Testis (tissue), 3 donors: ENCODE data around the gene KCNN4. TPM values are rescaled to one million over a fixed set of nuclear protein-coding genes. Genes with fewer than 3 reads are reported as not detected.

Experiments used
- DNase-seq: peaks from one replicate; pipeline ENCODE4 v3.0.0-alpha.2; 2019
- H3K27ac ChIP-seq, 2 donors: fragments of 200-600 bp; sonication (generic); one replicate each; pipeline ENCODE4 v1.5.1; 2019
- H3K27me3 ChIP-seq: fragments of 200-600 bp; sonication (generic); one replicate; pipeline ENCODE4 v1.5.1; 2019
- H3K36me3 ChIP-seq: fragments of 200-600 bp; sonication (generic); one replicate; pipeline ENCODE4 v1.5.1; 2017; ENCODE audit warnings: low read depth; ENCODE audit errors: missing control alignments
- H3K4me1 ChIP-seq: fragments of 200-600 bp; sonication (generic); one replicate; pipeline ENCODE4 v1.5.1; 2019
- H3K4me3 ChIP-seq, 2 donors: fragments of 200-600 bp; sonication (generic); one replicate each; pipeline ENCODE4 v1.5.1; 2017 to 2019
- H3K9me3 ChIP-seq: fragments of 200-600 bp; sonication (generic); one replicate; pipeline ENCODE4 v1.5.1; 2017
- POLR2A ChIP-seq: fragments of 450-650 bp; IDR thresholded peaks from one replicate; pipeline ENCODE4 v1.6.1; 2017; ENCODE audit warnings: antibody characterized with exemption, mild to moderate bottlenecking, moderate library complexity
- WGBS, 2 donors: methylation state at CpG; one replicate each; pipeline ENCODE4 v1.1.5; 2018; 5-methylcytosine and 5-hydroxymethylcytosine counted together
- intact Hi-C: fragments of 100-400 bp; cut with DNase I; formaldehyde crosslinking; loops from one replicate; pipeline ENCODE4 v1.15.1; 2023; ENCODE audit warnings: low total_unique reads
- polyA plus RNA-seq: library from polyadenylated mRNA; stranded (reverse); fragments of 350-450 nt; fragmentation: Illumina TruSeq; extraction: RNeasy Lipid Tissue Mini Kit (QIAGEN cat#74804); gene quantifications from one replicate; pipeline ENCODE4 v1.2.3, GENCODE V29; 2014; ENCODE audit warnings: low read depth, low replicate concordance; ENCODE audit not compliant: insufficient read depth
- total RNA-seq, 2 donors: library from RNA; depleted of rRNA; stranded (reverse); fragments of >200 nt; gene quantifications; one replicate each; pipeline ENCODE4 v1.2.3, GENCODE V29; 2016
- TF ChIP-seq, protein P1 (sequence below), 3 experiments: fragments of 450-650 bp in 2 of 3; fragments of 200-600 bp in 1 of 3; sonication (generic) in 1 of 3; IDR thresholded peaks; one replicate each; pipeline ENCODE4 v1.5.1; 2016 to 2019; ENCODE audit warnings: antibody characterized with exemption in 3 of 3, mild to moderate bottlenecking in 2 of 3, moderate library complexity in 1 of 3

The KCNN4 gene
- total and polyA plus RNA-seq, 3 donors from 2014 or later = 2.3 to 4.6 (median 4.1) TPM

DNA sequence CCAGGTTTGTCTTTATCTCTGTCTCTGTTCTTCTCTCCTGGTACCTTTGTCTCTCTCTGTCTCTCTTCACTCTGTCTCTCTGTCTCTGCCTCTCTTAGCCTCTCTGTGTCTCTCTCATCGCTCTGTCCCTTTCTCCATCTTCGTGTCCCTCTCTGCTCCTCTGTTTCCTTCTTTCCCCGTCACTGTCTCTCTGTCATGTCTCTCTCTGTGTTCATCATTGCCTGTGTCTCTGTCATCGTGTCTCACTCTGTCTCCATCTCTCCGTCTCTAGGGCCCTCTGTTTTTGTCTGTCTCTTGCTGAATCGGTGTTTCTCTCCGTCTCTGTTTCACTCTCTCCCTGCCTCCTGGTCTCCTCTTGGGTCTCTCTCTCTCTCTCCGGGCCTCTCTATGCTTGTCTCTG lies 2.9 kb upstream of the KCNN4 start:
- intact Hi-C loops = loop anchor here (5.0 kb wide), 1 partner anchor 36 kb away; no protein-coding TSS in a partner anchor
- Histone ChIP-seq H3K4me1 (no peaks in the 10 kb centered on the region), H3K27ac (no peak overlapping the region), H3K9me3 (no peaks in the 10 kb centered on the region), H3K27me3 (no peaks in the 10 kb centered on the region), H3K36me3 (no peaks in the 10 kb centered on the region), H3K4me3 (no peak overlapping the region)
- 87 to 89% methylated on average over 8 of the region's 8 CpGs for WGBS, 2 donors
- DNase-seq = no peak
- no peak for TF ChIP-seq POLR2A
- TF ChIP-seq, protein P1, sequence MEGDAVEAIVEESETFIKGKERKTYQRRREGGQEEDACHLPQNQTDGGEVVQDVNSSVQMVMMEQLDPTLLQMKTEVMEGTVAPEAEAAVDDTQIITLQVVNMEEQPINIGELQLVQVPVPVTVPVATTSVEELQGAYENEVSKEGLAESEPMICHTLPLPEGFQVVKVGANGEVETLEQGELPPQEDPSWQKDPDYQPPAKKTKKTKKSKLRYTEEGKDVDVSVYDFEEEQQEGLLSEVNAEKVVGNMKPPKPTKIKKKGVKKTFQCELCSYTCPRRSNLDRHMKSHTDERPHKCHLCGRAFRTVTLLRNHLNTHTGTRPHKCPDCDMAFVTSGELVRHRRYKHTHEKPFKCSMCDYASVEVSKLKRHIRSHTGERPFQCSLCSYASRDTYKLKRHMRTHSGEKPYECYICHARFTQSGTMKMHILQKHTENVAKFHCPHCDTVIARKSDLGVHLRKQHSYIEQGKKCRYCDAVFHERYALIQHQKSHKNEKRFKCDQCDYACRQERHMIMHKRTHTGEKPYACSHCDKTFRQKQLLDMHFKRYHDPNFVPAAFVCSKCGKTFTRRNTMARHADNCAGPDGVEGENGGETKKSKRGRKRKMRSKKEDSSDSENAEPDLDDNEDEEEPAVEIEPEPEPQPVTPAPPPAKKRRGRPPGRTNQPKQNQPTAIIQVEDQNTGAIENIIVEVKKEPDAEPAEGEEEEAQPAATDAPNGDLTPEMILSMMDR (IDR thresholded peaks at IDR 0.05) = no peak

DNA sequence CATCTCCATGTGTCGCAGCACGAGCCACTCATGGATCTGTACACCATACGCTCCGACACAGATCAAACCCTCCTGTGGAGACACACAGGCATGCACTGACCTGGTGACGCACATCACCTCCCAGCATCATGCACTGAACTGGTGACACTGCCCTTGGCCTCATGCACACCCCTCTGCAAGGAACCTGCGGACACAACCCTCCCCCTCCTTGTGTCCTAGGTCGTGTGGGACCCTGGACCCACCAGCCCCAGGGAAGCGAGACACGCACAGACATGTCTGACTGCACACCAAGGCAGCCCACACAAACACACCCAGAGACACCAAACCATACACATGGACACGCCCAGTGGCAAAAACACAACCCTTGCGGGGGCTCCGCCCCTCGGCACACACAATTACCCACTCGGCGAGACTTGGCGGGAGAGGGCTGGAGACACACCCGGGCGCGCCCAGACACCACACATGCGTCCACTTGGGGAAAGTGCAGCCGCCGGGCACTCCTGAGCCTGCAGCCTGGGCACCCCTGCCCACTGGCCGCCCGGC lies 2.0 kb upstream of the KCNN4 start:
- no peaks in the 10 kb centered on the region for H3K27me3 ChIP-seq

DNA sequence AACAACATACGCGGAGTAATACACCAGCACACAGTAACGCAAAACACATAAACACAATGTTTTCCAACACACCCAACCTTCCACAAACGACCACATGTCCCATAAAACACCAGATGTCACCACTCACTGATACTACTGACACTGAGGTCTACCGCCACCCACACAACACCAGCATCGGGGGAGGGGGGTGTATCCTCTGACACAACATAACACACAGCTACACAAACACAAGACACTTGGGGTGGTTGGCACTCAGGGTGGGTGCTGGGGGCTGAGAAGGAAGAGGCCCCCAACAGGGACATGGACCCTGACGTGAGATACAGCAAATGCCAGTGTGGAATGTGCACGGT lies 1.5 kb upstream of the KCNN4 start:
- TF ChIP-seq, protein P1 (IDR thresholded peaks at IDR 0.05) = no peak
- no peak for TF ChIP-seq POLR2A
- WGBS, 2 donors = 60 to 68% methylated on average over 8 of the region's 8 CpGs
- Histone ChIP-seq H3K27me3 (no peaks in the 10 kb centered on the region), H3K4me3 (no peak overlapping the region), H3K4me1 (no peaks in the 10 kb centered on the region), H3K36me3 (no peaks in the 10 kb centered on the region), H3K9me3 (no peaks in the 10 kb centered on the region), H3K27ac (no peak overlapping the region)
- intact Hi-C loops = loop anchor here (5.0 kb wide), 1 partner anchor 35 kb away; no protein-coding TSS in a partner anchor
- no peak for DNase-seq

More for the DNA sequence above, 2.0 kb upstream of the KCNN4 start:
- intact Hi-C loops = loop anchor here (5.0 kb wide), 1 partner anchor 35 kb away; no protein-coding TSS in a partner anchor
- Histone ChIP-seq H3K9me3 (no peaks in the 10 kb centered on the region), H3K4me1 (no peaks in the 10 kb centered on the region), H3K36me3 (no peaks in the 10 kb centered on the region), H3K27ac (no peak overlapping the region), H3K4me3 (no peak overlapping the region)
- DNase-seq = no peak
- TF ChIP-seq, protein P1 (IDR thresholded peaks at IDR 0.05) = no peak
- TF ChIP-seq POLR2A = no peak
- WGBS, 2 donors = 84 to 86% methylated on average over 20 to 24 of the region's 24 CpGs

DNA sequence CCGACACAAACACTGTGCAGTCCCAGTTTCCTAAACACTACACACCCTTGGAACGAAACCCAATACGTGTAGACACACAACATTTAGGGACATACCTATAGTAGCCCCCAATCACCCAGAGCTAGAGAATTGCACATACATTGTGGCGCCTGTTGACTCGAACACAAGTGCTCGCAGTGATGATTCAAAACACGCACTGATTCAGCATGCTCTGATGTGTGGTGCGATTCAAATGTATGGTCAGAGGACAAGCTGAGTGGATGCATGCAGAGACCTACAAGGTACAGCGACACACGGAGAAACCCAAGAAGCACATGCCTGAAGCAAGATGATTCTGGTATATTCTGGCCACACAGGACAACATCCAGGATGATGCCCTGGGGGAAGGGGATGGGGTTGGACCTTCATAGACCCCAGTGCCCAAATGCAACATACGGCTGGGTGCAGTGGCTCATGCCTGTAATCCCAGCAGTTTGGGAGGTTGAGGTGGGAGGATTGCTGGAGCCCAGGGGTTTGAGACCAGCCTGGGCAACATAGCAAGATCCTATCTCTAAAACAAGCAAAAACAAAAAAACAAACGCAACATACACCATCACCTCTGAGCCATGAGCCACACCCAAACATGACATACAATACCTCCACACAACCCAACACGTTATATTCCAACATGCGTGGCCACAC lies 997 bp upstream of the KCNN4 start:
- 90 to 94% methylated on average over 14 of the region's 14 CpGs for WGBS, 2 donors
- Histone ChIP-seq H3K27ac (no peak overlapping the region), H3K9me3 (no peaks in the 10 kb centered on the region), H3K4me3 (no peak overlapping the region), H3K27me3 (no peaks in the 10 kb centered on the region), H3K36me3 (no peaks in the 10 kb centered on the region), H3K4me1 (no peaks in the 10 kb centered on the region)
- DNase-seq = no peak
- intact Hi-C loops = loop anchor here (5.0 kb wide), 1 partner anchor 34 kb away; no protein-coding TSS in a partner anchor
- no peak for TF ChIP-seq POLR2A
- TF ChIP-seq, protein P1 (IDR thresholded peaks at IDR 0.05) = no peak
